NOMO-1 (cell line): ENCODE data around the gene MYH7.

Source experiments
- DNase-seq, 2 experiments: peaks; one replicate each; lab custom pipeline; 2025; ENCODE audit not compliant: unreplicated experiment in 2 of 2; lab: John Stamatoyannopoulos, UW

Gene MYH7

DNA sequence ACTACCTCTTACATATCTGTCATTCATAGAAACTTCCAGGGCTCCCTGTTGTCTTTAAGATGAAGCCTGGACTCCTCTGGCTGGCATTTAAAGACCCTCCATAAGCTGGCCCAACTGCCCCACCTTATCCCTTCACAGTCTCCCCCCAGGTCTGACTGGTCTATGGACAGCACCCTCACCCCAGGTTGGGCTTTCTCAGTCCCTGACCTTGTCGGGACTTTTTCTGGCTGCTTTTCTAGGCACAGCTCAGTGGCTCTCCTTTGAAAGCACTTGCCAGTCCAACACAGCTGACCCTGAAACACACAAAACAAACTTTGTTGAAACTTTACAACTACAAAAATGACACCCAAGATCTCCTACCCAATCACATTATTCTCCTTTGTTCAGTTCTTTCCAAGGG lies 13.9 kb upstream of the MYH7 start:
- DNase-seq, result no peak

DNA sequence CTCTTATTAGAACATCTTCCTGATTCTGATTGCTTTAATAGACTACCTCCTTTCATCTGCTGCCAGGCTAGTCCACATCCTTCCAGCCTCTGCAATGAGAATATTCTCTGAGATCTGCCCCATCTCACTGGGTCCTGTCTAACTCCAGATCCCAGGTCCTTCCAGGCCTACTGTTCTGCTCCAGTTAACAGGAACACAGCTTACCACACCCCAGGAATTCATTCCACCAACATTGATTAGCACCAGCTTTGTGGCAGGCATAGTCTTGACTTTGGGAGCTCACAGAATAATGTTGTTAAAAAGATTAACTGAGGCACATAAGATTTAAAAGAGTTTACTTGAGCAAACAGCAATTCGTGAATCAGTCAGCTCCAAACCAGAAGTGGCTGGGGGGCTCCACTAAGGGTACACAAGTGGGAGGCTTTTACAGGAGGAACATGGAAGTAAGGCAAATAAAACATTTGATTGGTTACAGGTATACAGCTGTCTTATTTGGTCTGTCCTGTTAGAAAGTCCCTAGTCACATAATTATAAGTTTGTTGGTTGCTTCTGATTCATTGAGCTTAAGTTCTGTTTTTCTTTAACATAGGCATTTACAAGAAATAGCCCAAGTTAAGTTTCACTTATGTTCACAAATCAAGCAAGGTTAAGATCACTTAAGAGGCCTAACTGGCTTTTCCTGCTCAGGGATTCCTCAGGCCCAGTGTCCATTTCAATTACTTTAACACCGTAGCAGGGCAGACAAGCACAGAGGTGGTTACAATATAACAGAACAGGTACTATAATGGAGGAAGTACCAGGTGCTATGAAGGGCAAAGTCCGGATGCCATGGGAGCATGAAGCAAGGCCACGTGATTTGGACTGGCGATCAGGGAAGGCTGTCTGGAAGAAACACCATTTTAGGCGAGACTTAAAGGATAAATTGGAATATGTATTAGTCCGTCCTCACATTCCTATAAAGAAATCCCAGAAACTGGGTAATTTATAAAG lies 12.2 kb upstream of the MYH7 start:
- DNase-seq, result no peak

DNA sequence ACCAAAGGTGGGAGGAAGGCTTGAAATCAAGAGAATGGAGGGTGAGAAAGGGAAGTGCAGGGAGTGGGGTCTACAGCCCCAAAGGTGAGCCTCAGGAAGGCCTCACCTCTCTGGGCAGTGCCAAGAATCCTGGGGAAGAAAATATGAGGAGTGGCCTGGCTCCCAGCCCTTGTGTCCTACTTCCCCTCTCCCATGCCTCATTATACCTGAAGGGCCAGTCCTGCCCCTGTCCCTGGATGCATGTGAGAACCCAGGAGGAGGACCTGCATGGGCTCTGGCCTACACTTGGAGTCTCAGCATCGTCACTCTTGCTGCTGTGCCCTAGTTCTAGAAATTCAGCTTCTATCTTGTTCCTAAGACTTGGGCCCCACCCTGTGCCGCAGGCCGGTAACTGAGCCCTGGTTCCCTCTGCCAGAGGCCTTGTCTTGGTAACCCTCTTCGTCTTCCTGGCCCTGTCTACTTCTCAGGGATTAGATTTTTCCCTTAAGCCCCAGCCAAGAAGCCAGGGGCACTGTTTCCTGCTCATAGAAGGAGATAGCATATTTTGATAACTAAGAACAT lies 10.9 kb upstream of the MYH7 start:
- DNase-seq, result no peak

DNA sequence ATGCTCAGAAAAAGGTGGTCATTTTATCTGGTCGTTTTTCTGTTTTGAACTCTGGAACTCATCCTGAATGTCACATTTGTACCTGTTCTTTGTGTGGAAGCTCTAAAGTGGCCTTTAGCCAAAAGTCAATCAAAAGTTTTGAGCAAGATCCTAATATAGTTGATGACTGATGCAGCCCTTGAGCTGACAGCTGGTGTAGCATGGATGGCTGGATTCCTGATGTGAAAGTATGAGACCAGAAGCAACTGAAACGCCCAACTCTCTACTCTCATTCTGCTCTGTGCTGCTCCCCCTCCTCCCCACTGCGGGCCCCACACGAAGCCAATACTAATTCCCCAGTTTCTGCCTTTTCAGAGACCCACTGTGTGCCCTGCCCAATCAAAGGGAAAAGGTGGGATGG lies 10.3 kb upstream of the MYH7 start:
- DNase-seq, result no peak

DNA sequence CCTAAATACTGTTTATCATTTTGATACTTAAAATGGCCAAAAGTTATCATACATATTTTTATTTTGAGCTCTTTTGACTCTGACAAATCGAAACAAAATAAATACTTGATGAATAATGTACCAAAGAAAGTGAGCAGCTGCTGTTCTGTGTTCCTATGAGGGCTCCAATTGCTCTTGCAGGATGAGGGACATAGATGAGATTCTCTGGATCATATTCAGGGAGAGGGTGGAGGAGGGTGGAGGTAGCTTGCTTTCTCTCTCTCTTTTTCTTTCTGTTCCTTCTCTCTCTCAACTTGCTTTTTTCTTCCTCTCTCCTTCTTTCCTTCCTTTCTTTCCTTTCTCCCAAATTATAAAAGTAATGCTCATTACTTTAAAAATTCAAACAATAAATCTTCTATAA lies 8.9 kb upstream of the MYH7 start:
- no peak for DNase-seq

DNA sequence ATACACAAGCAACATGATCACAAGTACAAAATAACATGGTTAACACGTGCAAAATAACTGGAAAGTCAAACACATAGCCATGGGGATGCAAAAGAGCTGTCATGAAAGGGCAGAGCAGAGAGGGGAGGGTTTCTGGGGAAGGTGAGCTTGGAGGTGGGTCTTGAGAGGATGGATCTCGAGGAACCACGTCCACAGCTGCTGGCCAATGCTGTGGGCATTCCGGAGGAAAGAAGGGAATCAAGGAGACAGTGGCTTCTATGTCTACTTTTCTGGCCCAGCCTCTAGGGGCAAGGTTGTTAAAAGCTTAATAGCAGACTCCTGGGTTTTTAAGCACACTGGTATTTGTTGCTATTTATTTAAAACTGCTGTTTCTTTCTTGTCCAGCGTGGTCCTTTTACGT lies 8.4 kb upstream of the MYH7 start:
- DNase-seq, result no peak

DNA sequence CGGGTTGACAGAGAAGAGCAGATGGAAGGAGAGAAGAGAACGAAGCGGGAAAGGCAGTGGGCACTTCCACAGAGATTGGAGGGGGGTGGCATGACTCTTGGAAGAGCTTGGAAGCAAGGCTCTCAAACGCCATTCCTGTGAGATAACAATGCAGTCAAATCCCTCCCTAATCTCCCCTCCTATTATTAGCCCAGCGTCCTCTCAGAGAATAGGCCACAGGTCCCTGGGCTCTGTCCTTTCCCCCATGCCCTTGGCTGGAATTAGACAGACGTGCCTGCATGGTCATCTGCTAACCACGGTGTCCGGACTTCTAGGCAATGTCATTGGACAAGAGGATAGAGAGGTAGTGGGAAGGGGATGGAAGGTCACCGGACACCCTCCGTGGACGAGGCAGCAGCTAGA lies 8.0 kb upstream of the MYH7 start:
- DNase-seq, result no peak

DNA sequence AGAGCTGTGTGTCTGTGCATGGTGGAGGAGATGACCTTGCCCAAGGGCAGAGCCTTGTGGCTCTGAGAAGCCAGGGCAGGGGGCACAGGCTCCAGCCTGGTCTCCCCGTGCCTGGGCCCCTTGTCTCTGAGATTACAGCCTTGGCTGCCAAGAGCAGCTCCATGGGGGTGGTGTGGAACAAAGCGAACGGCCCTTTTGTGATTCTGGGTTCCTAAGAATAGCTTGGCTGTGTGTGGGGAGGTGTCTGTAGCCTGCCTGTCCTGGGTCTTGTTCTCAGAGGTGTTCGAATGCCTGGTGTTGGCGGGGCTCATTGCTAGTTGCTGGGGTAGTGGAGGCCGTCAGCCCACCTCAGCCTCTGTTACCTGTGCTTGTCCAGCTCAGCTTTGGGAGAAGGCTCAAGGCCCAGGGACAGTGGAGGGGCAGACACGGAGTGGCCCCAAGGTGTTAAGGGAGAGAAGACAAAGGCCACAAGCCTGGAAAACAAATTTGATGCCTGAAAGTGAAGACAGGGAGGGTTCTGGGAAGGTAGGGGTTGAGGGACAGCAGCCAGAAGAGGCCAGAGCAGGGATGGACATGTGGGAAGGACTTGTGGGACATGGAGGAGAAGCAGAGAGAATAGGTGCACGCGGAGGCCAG lies 7.4 kb upstream of the MYH7 start:
- DNase-seq, result no peak

DNA sequence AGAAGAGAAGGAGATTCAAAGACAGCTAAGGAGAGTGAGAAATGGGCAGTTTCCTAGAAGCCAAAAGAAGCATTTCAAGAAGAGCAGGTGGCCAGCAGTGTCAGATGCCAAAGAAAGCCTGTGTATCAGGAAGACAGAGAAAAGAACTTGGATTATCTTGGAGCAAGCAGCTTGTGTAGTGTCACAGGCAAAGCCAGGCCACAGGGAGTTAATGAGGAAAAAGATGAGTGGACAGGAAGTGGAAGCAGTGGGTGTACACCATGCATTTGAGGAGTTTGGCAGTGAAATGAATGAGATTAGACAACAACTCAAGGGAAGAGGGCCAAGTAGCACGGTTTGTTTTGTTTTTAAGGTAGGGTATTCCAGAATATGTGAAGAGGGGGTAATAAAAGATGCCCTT lies 5.6 kb upstream of the MYH7 start:
- DNase-seq, result no peak

DNA sequence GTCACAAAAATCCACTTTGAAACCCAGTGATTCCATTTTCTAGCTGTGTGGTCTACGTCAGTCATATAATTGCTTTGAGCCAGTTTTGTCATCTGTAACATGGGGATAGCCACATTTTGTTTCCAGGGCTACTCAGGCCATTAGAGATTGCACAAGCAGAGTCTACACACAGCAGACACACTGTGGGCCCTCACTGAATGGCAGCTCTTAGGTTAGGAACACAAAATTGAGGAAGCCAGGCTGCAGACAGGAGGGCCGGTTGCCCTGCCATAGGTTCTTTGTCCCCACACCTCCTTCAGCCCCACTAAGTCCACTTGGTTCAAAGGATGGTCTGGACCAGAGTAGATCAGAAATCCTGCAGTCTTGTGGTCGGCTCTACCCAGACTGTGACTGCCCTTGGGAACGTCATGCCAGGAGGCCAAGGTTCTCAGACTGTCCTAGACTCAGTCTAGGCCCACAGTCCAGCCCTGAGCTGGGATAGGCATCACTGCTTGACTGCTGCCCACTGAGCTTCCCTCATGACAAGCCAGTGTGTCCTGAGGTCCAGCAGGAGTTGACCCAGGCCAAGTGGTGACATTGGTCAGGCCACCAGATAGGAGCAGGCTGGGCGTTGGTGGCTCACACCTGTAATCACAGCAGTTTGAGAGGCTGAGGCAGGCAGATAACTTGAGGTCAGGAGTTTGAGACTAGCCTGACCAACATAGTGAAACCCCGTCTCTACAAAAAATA lies 3.8 kb upstream of the MYH7 start:
- DNase-seq, result no peak

DNA sequence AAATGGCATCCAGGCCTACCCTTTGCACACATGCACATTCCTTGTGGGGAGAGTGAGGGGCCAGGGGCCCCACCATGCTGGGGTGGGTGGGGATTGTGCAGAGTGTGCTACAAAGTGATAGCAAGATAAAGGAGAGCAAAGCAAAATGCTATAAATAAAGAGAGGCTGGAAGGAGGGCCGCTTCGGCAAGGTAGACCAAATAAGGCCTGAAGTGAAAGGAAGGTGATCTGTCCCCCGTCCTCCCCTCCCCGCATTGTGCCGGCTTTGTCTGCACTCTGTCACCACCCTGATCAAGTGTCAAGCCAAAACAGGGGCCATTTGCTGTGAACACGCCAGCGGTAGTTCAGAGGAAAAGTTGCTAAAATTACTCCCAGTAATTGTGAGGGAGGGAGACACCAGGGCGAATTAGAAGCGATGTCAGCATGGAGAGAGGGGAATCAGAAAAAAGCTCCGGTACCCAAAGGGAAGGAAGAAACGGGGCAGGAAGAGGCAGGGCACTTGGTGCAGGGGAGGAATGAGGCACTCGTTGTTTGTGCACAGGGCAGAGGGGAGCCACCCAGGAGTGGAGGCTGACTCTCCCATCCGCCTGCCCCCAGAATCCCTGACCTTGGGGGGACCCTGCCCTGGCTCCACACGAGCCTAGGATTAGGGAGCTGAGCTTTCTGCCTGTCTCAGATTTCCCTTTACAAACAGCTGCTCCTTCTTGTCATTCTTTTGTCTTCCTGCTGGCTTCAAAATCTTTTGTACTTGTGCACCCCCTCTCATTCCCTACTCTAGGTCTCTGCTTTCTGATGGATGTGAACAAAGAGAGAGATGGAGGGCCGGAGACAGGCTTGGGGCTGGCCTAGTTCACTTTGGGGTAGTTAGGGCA lies 2.9 kb upstream of the MYH7 start:
- DNase-seq, result no peak

DNA sequence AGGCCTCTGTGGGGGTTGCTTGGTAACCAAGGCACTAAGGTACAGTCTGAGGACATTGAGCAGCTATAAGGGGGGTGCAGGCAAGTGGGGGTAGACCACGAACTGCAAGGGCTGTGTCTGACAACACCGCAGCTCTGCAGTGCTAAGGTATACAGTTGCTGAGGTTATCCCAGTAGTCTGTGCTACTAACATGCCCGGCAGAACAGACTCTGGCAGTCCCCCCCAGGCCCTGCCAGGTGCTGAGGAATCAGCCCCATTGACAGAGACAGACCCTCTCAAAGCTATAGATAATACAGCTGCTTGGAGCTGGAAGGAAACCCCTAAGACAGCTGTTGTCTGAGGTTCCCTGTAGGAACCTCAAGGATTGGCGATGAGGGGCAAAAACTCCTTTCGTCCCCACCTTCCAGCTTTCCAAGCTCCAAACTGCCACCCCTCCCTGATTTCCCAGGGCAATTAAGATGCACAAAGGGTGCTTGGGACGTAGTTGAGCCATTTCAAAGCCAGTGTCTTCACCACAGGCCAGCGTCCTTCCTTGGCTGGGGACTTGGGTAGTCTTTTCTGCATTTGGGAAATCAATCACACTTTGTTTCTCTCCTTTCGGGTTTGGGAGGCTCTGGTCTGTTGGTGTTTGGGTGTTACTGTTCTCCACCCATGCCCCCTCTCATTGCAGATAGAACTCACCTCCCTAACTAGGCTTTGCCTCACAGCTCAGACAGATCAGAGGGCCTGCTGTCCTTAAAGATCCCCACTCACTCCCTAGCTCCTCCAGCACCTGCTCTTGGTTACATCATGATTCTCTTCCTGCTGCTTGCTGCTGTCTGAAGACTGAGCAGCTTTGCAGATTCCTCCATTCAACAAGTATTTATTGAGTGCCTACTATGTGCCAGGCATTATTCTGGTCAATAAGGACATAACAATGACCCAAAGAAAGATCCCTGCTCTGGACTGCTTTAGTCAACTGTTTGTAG lies 2.0 kb upstream of the MYH7 start:
- DNase-seq, result no peak

DNA sequence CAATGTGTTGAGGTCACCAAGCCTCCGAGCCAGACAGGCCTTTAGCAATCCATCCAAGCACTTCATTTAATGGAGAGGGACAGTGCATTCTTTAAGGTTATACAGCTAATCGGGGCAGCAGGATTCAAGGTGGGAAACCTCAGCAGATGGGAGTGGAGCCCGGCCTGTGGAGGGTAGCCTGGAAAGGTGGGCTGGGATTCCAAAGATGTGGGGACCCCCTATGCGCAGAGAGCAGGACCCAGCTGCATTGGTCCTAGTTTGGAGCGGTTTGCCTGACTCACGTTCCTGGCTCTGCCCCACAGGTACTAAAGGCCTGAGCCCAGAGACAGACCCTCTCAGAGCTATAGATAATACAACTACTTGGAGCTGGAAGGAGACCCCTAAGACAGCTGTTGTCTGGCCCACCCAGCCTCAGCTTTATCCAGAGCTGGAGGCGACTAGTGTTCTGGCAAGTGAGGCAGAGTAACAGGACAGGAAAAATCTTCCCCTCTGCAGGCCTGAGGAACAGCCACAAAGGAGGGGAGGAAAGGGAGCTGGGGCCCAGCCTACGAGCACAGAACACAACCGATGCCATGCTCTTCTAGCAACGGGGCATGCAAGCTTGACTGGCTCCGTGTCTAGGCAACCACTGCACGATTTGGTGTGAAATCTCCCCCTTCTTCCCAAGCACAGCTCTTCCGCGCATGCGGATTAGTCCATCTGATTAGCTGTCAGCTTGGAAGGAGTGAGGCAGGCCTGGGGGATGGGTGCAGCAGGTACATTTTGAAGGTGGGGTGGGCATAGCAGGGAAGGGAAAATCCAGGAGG lies 1.1 kb upstream of the MYH7 start:
- DNase-seq, result no peak

DNA sequence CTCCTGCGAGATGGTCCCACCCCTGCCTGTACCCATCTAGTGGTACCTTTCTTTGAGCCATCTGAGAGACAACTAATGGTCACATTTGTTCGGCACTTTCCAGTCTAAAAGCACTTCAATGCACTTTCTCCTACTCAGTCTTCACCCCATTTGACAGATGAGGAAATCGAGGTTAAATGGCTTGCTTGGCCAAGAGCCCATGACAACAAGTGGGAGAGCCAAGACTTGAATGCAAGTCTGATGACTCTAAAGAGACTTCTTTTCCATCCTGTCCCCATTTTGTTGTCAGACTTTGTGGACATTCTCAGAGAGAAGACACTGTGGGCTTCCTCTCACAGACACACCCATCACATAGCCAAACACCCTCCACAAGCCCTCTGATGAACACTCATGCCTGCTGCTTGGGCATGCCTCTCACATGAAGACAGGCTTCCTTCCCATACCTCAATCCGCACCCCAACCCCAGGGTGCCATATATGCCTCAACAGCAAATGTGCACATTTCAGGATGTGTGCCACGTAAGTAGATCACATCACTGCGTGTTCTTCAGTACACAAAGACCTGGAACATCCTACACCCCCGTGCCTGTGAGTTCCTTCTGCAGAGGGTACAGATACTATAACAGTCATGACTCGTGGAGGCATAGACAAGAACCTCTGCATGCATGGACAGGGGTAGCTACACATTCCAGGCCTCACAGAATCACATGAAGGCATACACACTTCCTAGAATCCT lies 805 bp downstream of the MYH7 start:
- no peak for DNase-seq

DNA sequence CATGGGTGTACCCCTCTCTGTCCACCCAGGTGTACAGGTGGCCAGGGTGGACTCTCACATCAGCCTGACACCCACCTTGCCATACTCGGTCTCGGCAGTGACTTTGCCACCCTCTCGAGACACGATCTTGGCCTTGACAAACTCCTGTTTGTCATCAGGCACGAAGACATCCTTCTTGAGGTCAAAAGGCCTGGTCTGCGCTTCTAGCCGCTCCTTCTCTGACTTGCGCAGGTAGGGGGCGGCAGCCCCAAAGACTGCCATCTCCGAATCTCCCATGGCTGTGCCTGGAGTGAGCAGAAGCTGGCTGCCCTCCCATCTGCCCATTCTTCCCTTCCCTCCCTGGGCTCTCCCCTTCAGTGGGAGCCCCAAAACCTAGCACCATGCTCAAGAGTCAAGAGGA lies 2.0 kb downstream of the MYH7 start:
- DNase-seq, result no peak

DNA sequence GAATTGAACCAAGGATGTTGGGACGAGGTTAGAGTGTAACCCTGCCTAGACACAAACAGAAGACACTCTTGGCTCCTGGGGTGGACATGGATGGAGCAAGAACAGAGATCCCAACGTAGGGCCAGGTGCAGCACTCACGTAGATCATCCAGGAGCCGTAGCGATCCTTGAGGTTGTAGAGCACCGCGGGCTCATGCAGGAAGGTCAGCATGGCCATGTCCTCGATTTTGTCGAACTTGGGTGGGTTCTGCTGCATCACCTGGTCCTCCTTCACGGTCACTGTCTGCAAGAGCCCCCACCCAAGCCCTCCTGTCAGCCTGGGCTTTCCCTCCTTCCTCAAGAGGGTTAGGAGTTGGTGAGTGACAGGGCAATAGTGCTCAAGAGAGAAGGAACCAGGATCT lies 2.5 kb downstream of the MYH7 start:
- no peak for DNase-seq

DNA sequence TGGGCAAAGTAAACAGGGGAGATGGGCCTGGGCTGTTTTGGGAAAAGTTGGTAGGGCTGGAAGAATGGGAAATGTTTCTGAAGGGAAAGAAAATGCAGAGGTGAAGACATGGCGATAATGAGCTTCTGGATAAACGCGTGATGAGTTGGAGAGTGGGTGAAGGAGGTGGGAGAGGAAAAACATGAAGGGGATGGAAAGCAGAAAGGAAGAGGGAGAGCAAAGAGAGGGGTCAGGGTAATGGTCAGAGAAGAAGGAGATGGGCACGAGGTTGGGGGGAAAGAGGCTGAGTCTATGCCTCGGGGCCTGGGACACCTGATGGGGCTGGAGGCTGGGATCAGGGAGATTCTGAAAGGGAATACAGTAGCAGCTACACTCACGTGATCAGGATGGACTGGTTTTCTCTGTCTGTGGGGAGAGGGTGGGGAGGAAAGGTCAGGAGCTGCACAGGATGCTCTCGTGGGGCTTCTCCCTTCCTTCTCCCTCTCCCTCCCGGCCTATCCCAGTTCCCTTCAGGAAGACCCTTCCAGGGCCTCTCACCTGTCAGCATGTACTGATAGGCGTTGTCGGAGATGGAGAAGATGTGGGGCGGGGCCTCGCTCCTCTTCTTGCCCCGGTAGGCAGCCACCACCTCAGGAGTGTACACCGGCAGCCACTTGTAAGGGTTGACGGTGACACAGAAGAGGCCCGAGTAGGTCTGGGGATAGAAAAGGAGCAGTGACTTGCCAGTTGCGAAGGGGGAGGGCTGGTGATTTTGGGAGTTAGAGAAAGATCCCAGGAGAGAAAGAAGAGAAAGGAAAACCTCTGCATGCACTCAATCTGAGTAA lies 3.1 kb downstream of the MYH7 start:
- no peak for DNase-seq
